Activated T-helper 17 cell treated with anti-CD3 and anti-CD28 coated beads, Interleukin-2, amount 50 U/mL, for 72 hours (primary cell): ENCODE results near the gene KLB. TPM values are rescaled to one million over a fixed set of nuclear protein-coding genes. Genes with fewer than 3 reads are reported as not detected.
A peak's percentile ranks its signal among the peaks of the same experiment; 100 is the strongest.
"Not testable (repeated sequence)": the region's sequence is repeated elsewhere in the genome, so short reads cannot be mapped to it uniquely, and the experiment has no call there.

Source experiments
- ATAC-seq: fragments of 150-1000 bp; cut with Tn5 transposase; replicated peaks from 2 replicates; pipeline ENCODE4 v1.10.0; 2021; ENCODE audit warnings: mild to moderate bottlenecking, moderate library complexity
- H3K27ac Mint-ChIP-seq: one replicate; pipeline ENCODE4 v1.8.0; 2022; ENCODE audit warnings: mixed read lengths
- H3K27me3 Mint-ChIP-seq: one replicate; pipeline ENCODE4 v1.8.0; 2022; ENCODE audit warnings: mixed read lengths
- H3K36me3 Mint-ChIP-seq: one replicate; pipeline ENCODE4 v1.8.0; 2022; ENCODE audit warnings: low read depth, mild to moderate bottlenecking, mixed read lengths
- H3K4me1 Mint-ChIP-seq: one replicate; pipeline ENCODE4 v1.8.0; 2022; ENCODE audit warnings: mixed read lengths
- H3K4me3 Mint-ChIP-seq: one replicate; pipeline ENCODE4 v1.8.0; 2022; ENCODE audit warnings: mild to moderate bottlenecking, mixed read lengths
- H3K9me3 Mint-ChIP-seq: one replicate; pipeline ENCODE4 v1.8.0; 2022; ENCODE audit warnings: mixed read lengths
- total RNA-seq, 2 donors: library from RNA; stranded (reverse); gene quantifications; one replicate each; pipeline ENCODE4 v1.2.3, GENCODE V29; 2022

Gene KLB
- total RNA-seq, 2 donors from 2014 or later: not detected

DNA sequence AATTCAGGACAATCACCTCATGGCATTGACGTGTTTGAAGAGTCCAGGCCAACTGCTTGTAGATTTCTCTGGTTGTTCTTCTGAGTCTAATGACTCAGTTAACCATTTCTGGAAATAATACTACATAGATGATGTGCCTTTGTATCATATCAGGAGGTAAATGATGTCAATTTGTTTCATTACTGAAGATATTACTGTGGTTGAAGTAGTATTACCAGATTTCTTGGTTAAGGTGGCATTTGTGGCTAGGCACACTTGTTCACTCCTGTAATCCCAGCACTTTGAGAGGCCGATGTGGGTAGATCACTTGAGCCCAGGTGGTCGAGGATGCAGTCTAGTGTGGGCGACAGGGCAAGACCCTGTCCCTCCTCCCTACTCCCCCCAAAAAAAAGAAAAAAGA lies 36.3 kb downstream of the KLB start:
- Mint-ChIP-seq H3K4me1 (peaks cover 7% of the 10 kb centered on the region), H3K36me3 (no peaks in the 10 kb centered on the region), H3K4me3 (peak overlapping the region; percentile 18), H3K9me3 (no peaks in the 10 kb centered on the region), H3K27me3 (no peaks in the 10 kb centered on the region), H3K27ac (peak overlapping the region; percentile 39)
- ATAC-seq: peak; percentile 75

DNA sequence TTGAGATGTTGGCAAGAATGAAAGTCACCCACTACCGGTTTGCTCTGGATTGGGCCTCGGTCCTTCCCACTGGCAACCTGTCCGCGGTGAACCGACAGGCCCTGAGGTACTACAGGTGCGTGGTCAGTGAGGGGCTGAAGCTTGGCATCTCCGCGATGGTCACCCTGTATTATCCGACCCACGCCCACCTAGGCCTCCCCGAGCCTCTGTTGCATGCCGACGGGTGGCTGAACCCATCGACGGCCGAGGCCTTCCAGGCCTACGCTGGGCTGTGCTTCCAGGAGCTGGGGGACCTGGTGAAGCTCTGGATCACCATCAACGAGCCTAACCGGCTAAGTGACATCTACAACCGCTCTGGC lies 39.7 kb downstream of the KLB start:
- no peaks in the 10 kb centered on the region for H3K9me3 Mint-ChIP-seq
- peaks cover 11% of the 10 kb centered on the region for H3K4me1 Mint-ChIP-seq
- peaks cover 27% of the 10 kb centered on the region for H3K36me3 Mint-ChIP-seq
- no peak for ATAC-seq
- H3K4me3 Mint-ChIP-seq: peak overlapping the region; percentile 45
- no peaks in the 10 kb centered on the region for H3K27me3 Mint-ChIP-seq
- H3K27ac Mint-ChIP-seq: no peak overlapping the region

DNA sequence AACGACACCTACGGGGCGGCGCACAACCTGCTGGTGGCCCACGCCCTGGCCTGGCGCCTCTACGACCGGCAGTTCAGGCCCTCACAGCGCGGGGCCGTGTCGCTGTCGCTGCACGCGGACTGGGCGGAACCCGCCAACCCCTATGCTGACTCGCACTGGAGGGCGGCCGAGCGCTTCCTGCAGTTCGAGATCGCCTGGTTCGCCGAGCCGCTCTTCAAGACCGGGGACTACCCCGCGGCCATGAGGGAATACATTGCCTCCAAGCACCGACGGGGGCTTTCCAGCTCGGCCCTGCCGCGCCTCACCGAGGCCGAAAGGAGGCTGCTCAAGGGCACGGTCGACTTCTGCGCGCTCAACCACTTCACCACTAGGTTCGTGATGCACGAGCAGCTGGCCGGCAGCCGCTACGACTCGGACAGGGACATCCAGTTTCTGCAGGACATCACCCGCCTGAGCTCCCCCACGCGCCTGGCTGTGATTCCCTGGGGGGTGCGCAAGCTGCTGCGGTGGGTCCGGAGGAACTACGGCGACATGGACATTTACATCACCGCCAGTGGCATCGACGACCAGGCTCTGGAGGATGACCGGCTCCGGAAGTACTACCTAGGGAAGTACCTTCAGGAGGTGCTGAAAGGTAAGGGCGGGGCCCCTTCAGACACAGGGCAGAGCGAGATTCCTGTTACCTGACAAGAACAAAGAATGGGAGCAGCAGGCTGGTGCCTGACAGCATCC lies 40.3 kb downstream of the KLB start:
- no peak overlapping the region for H3K27ac Mint-ChIP-seq
- peak; percentile 67 for ATAC-seq
- H3K36me3 Mint-ChIP-seq: peaks cover 33% of the 10 kb centered on the region
- H3K4me1 Mint-ChIP-seq: peaks cover 13% of the 10 kb centered on the region
- no peaks in the 10 kb centered on the region for H3K27me3 Mint-ChIP-seq
- H3K4me3 Mint-ChIP-seq: peak overlapping the region; percentile 45
- H3K9me3 Mint-ChIP-seq: no peaks in the 10 kb centered on the region

DNA sequence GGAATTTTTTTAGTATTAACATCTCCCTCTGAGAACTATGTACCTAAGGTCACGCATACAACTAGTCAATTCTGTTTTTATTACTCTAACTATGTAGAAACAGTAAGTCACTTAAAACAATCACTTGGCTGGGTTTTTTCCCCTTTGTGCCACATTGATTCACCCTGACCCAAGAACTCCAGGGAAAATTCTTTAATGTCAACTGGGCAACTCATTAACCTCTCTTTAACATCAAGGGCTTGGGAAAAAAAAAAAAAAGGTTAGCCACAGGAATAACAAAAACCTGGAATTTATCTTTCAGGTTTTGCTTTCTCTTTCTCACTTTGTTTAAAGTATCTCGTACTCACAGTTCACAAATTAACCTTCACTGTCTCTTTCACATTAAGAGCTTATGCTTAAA lies 43.9 kb downstream of the KLB start:
- ATAC-seq: no peak
- H3K4me3 Mint-ChIP-seq: no peak overlapping the region
- no peaks in the 10 kb centered on the region for H3K9me3 Mint-ChIP-seq
- peaks cover 69% of the 10 kb centered on the region for H3K36me3 Mint-ChIP-seq
- H3K27me3 Mint-ChIP-seq: no peaks in the 10 kb centered on the region
- peaks cover 22% of the 10 kb centered on the region for H3K4me1 Mint-ChIP-seq
- no peak overlapping the region for H3K27ac Mint-ChIP-seq

DNA sequence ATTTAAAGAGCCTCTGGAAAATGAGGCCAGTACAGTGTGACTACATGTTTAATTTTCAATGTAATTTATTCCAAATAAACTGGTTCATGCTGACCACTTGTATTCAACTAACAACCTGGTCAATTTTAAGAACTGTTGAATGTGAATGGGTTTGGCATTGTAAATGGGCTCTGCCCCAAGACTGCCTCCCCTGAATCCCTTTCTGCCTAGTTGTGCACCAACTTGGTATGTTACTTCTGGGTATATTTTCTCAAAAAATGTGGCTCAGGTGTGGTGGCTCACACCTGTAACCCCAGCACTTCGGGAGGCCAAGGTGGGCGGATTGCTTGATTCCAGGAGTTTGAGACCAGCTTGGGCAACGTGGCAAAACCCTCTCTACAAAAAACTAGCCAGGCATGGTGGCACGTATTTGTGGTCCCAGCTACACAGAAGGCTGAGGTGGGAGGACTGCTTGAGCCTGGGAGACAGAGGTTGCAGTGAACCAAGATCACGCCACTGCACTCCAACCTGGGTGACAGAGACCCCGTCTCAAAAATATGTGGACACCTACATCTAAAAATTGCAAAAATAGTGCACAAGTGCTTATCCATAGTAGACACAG lies 44.8 kb downstream of the KLB start:
- H3K4me3 Mint-ChIP-seq: no peak overlapping the region
- peak overlapping the region; percentile 59 for H3K27ac Mint-ChIP-seq
- H3K9me3 Mint-ChIP-seq: no peaks in the 10 kb centered on the region
- H3K27me3 Mint-ChIP-seq: no peaks in the 10 kb centered on the region
- H3K36me3 Mint-ChIP-seq: peaks cover 78% of the 10 kb centered on the region
- no peak for ATAC-seq
- H3K4me1 Mint-ChIP-seq: peaks cover 22% of the 10 kb centered on the region

DNA sequence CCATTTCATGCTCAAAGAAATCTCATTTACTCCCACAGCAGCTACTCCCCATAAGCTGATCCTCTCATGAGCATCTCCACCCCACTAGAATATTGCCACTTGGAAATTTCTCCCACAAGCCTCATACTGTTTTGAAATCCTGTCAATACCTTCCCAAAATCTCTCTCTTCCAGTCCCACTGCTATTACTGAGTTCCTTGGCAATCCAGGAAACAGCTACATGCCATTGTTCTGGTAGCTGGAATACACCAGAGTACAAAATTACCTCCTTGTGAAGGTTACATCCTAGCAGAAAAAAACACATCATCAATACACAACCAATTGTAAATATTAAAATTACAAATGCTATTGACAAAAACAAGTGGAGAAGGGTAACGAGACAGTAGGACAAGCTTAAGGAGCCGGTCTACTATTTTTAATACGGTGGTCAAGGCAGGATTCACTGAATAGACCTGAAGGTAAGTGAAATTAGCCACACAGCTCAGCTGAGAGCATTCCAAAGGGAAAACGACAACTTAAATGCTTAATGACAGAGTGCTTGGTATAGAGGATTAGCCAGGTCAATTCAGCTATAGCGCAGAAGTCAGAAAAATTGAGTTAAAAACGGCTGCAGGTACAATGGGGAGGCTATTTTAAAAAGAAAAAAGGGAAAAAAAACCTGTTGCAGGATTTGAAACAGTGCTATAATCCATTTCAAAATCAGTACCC lies 45.6 kb downstream of the KLB start:
- Mint-ChIP-seq H3K36me3 (peaks cover 86% of the 10 kb centered on the region), H3K27me3 (no peaks in the 10 kb centered on the region), H3K4me1 (peaks cover 27% of the 10 kb centered on the region), H3K9me3 (no peaks in the 10 kb centered on the region), H3K4me3 (no peak overlapping the region), H3K27ac (peak overlapping the region; percentile 59)
- ATAC-seq: no peak

DNA sequence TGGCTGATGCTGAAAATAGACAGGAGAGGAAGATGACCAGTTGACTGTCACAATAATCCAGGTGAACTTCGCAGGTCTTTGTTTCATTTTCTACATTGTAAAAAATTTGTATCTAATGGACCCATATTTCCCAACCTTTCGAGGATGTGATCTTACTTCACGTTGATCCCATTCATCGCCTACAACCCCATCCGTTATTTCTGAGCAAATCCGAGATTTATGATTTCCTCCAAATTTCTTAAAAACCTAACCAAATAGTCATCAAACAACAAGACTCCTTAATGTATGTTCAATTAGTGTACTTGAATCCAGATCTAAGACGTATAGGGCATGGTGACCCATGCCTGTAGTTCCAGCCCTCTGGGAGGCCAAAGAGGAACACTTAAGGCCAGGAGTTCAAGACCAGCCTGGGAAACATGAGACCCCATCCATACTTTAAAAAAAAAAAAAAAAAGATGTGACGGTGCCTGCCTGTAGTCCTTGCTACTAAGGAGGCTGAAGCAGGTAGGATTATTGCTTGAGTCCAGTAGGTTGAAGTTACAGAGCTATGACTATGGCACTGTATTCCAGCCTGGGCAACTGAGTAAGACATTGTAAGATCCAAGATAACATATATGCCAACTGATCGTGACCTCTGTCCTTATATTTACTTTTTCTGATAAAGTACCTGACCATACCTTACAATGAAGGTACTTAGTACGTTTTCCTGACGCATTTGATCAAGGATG lies 46.3 kb downstream of the KLB start:
- no peaks in the 10 kb centered on the region for H3K27me3 Mint-ChIP-seq
- no peak for ATAC-seq
- H3K4me3 Mint-ChIP-seq: no peak overlapping the region
- H3K9me3 Mint-ChIP-seq: no peaks in the 10 kb centered on the region
- peaks cover 27% of the 10 kb centered on the region for H3K4me1 Mint-ChIP-seq
- H3K36me3 Mint-ChIP-seq: peaks cover 93% of the 10 kb centered on the region
- no peak overlapping the region for H3K27ac Mint-ChIP-seq

DNA sequence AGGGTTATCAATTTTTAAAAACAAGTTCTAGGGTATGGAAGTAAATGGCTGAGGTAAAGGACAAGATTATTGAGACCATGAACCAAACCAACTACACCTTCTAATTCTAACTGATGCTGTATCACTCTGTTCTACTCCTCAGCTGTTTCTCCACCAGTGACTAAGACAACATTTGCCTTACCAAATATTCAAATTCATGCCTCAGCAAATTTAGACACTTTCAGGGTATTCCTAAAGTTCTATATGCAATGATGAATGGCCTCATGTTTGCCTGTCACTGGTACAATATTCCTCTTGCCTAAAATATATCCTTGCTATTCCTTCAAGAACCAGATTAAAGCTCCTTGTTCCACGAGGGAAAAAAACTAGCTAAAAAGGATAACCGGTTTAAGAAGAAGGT lies 47.0 kb downstream of the KLB start:
- Mint-ChIP-seq H3K27me3 (no peaks in the 10 kb centered on the region), H3K27ac (no peak overlapping the region), H3K9me3 (no peaks in the 10 kb centered on the region), H3K36me3 (peaks cover 98% of the 10 kb centered on the region), H3K4me1 (peaks cover 22% of the 10 kb centered on the region), H3K4me3 (peak overlapping the region; percentile 25)
- no peak for ATAC-seq

DNA sequence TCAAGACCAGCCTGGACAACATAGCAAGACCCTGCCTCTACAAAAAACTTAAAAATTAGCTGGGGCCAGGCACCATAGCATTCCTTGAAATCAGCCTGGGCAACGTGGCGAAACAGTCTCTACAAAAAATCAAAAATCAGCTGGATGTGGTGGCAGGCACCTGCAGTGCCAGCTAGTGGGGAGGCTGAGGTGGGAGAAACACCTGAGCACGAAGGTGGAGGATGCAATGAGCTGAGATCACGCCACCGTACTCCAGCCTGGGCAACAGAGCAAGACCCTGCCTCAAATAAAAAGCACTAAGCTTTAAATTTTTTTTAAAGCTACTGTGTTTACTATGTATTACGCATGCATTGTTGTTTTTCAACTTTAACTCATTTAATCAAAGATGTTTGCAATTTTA lies 48.8 kb downstream of the KLB start:
- H3K4me1 Mint-ChIP-seq: peaks cover 22% of the 10 kb centered on the region
- H3K36me3 Mint-ChIP-seq: peaks cover 95% of the 10 kb centered on the region
- H3K4me3 Mint-ChIP-seq: peak overlapping the region; percentile 98
- H3K9me3 Mint-ChIP-seq: no peaks in the 10 kb centered on the region
- H3K27ac Mint-ChIP-seq: no peak overlapping the region
- ATAC-seq: no peak
- no peaks in the 10 kb centered on the region for H3K27me3 Mint-ChIP-seq

DNA sequence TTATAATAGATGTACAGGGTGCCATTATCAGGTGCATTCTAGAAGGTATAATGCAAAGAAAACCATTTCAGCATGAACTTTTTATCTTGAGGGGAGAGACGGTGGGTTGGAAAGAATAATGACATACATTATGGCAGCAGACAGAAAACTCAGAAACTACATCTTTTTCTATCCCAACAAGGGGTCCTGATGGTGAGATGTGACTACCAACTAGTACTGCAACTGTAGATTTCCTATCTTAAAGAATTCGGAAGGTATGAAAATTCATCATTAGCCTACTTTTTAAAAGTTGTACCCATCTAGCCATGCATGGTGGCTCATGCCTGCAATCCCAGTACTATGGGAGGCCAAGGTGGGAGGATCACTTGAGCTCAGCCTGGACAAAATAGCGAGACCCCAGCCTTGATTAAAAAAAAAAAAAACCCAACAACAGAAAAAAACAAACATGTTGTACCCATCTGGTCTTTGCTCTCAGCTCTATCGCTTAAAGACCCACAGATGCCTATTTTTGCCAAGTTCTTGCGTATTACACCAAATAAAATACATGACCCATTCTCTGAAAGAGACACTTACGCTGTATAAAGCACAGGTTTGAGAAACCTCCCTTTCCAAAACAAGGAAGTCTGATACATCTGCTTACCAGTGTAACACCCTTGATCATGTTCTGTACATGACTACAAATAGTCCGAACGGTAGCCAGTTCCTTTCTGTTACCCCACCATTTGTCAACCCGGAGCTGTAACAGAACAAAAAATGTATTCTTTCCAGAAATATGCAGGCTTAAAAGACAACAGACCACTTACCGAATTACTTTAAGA lies 50.4 kb downstream of the KLB start:
- H3K4me3 Mint-ChIP-seq: peak overlapping the region; percentile 98
- H3K36me3 Mint-ChIP-seq: peaks cover 90% of the 10 kb centered on the region
- H3K9me3 Mint-ChIP-seq: no peaks in the 10 kb centered on the region
- no peaks in the 10 kb centered on the region for H3K27me3 Mint-ChIP-seq
- peaks cover 20% of the 10 kb centered on the region for H3K4me1 Mint-ChIP-seq
- peak overlapping the region; percentile 100 for H3K27ac Mint-ChIP-seq
- no peak for ATAC-seq

DNA sequence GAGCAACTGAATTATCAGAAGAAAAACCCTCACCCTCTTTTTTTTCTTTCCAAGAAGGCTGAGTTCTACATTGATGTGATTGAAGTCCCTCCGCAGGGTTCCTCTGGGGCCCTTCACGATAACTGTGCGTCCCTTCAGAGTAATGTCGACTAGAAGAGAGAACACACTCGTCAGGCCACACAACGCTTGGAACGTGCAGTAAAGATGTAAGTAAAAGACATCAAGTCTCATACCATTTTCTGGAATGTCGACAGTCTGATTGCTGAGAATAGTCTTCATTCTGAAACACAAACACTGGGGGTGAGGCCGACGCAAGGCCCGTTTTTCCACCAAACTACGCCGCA lies 51.4 kb downstream of the KLB start:
- peaks cover 82% of the 10 kb centered on the region for H3K36me3 Mint-ChIP-seq
- ATAC-seq, H3K27me3 Mint-ChIP-seq, H3K9me3 Mint-ChIP-seq: not testable (repeated sequence)
- peak overlapping the region; percentile 100 for H3K27ac Mint-ChIP-seq
- H3K4me3 Mint-ChIP-seq: peak overlapping the region; percentile 98
- peaks cover 12% of the 10 kb centered on the region for H3K4me1 Mint-ChIP-seq

DNA sequence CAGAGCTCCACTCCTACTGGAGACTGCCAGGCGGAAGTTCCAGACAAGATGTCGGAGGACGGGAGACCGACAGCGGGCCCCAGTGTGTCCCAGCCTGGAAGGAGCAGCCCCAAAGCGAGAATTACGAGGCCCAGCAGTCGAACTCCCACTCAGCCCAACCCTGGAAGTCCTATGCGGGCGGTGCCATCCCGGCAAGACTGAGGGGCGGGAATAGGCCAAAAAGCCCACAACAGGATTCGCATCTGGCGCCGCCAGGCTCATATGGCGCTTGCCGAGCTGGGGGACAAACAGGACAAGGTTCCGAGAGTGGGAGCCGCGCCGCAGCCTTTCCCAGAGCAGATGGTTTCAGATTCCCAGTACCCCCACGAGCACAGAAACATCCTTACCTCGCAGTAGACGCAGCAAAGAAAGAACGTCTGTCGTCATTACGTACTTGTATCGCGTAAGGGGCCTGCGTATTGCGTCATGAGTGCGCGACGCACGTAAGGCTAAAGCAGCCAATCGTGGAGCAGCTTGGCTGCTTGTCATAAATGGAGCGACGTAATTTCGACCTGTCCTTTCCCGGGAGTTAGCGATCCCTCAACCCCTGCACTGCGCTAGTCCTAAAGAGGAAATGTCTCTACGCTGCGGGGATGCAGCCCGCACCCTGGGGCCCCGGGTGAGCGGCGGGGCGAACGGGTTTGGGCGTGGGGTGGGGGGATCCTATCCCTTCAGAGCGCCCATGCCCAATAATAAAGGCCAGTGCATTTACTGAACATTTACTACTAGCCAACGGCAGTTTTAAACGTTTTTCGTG lies 52.0 kb downstream of the KLB start, which contains the start of the genes LIAS and RPL9:
LIAS (plus strand) TSS at position 552 of the 796 bp plus-strand sequence; CDS start at position 614, 62 bp downstream.
RPL9 (minus strand) TSS at position 418 of the 796 bp plus-strand sequence. CDS start 483 bp downstream, outside the sequence.
- ATAC-seq: peak; percentile 92
- H3K4me3 Mint-ChIP-seq: peak within 1 kb of the TSS; percentile 98
- H3K27me3 Mint-ChIP-seq: no peaks in the 10 kb centered on the region
- H3K36me3 Mint-ChIP-seq: peaks cover 82% of the 10 kb centered on the region
- no peaks in the 10 kb centered on the region for H3K9me3 Mint-ChIP-seq
- H3K4me1 Mint-ChIP-seq: peaks cover 9% of the 10 kb centered on the region
- peak within 1 kb of the TSS; percentile 100 for H3K27ac Mint-ChIP-seq

DNA sequence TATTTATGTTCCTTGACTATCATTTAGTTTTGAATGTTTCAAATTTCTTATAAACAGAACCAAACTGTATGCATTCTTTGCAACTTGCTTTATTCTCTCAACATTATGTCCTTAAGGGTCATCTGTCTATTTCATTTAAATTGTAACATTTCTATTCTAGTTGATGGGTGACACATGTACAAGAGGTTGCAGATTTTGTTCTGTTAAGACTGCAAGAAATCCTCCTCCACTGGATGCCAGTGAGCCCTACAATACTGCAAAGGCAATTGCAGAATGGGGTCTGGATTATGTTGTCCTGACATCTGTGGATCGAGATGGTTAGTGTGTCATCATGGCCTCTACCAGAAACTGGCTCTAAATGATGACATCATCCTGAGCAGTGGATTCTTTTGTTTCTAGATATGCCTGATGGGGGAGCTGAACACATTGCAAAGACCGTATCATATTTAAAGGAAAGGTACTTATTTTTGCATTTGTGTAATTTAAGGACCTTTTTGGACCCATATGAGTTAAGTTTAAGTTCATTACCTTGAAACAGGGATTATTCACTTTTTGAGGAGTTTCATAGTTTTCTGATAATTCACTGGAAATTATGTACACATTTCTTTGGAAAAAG lies 58.3 kb downstream of the KLB start:
- Mint-ChIP-seq H3K4me3 (no peak overlapping the region), H3K9me3 (no peaks in the 10 kb centered on the region), H3K4me1 (no peaks in the 10 kb centered on the region), H3K27me3 (no peaks in the 10 kb centered on the region), H3K27ac (no peak overlapping the region), H3K36me3 (peaks cover 70% of the 10 kb centered on the region)
- peak; percentile 70 for ATAC-seq
